GM12865 (cell line): Measurements from ENCODE around the gene SEC62.

Experiments
- DNase-seq: peaks from one replicate; pipeline ENCODE4 v3.0.0; 2010; ENCODE audit warnings: low read depth
- H3K4me3 ChIP-seq: 2 replicates; pipeline ENCODE4 v1.5.1; 2011; ENCODE audit warnings: mild to moderate bottlenecking, low read depth, low read length, control low read depth
- TF ChIP-seq, protein P1 (sequence below): IDR thresholded peaks from 2 replicates; pipeline ENCODE4 v1.5.1; 2011; ENCODE audit warnings: low read length, control low read depth, low read depth, inconsistent platforms; ENCODE audit not compliant: insufficient read depth; ENCODE audit errors: missing control alignments

SEC62 gene, protein sequence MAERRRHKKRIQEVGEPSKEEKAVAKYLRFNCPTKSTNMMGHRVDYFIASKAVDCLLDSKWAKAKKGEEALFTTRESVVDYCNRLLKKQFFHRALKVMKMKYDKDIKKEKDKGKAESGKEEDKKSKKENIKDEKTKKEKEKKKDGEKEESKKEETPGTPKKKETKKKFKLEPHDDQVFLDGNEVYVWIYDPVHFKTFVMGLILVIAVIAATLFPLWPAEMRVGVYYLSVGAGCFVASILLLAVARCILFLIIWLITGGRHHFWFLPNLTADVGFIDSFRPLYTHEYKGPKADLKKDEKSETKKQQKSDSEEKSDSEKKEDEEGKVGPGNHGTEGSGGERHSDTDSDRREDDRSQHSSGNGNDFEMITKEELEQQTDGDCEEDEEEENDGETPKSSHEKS

DNA sequence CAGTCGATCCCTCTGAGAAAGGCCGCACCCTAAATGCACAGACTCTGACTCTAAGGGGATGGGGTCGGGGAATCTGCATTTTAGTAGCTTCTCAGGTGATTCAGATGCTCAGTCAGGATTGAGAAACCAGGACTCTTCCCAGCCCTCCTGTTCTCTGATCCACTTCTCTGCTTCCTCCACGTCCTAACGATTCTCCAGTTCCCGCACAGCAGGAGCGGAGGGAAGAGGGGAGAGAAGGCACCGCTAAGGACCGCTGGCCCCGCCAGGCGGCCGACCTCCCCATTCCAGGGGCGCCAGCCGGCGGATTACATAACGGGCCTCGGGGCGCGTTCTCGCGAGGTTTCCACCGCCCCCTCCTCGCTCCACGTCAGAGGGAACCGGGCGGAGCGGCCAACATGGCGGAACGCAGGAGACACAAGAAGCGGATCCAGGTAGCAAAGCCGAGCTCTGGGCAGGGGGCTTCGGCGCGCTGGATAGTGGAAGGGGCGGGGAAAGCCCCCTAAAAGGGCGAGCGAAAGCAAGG, at the start of gene SEC62:
TSS of gene SEC62 (plus strand) at position 380 of the 523 bp plus-strand sequence. CDS start at position 396, 16 bp downstream.
- TF ChIP-seq, protein P1, sequence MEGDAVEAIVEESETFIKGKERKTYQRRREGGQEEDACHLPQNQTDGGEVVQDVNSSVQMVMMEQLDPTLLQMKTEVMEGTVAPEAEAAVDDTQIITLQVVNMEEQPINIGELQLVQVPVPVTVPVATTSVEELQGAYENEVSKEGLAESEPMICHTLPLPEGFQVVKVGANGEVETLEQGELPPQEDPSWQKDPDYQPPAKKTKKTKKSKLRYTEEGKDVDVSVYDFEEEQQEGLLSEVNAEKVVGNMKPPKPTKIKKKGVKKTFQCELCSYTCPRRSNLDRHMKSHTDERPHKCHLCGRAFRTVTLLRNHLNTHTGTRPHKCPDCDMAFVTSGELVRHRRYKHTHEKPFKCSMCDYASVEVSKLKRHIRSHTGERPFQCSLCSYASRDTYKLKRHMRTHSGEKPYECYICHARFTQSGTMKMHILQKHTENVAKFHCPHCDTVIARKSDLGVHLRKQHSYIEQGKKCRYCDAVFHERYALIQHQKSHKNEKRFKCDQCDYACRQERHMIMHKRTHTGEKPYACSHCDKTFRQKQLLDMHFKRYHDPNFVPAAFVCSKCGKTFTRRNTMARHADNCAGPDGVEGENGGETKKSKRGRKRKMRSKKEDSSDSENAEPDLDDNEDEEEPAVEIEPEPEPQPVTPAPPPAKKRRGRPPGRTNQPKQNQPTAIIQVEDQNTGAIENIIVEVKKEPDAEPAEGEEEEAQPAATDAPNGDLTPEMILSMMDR, result peak; percentile 55
- DNase-seq, result peak; percentile 97
- peak within 1 kb of the TSS; percentile 90 for H3K4me3 ChIP-seq

DNA sequence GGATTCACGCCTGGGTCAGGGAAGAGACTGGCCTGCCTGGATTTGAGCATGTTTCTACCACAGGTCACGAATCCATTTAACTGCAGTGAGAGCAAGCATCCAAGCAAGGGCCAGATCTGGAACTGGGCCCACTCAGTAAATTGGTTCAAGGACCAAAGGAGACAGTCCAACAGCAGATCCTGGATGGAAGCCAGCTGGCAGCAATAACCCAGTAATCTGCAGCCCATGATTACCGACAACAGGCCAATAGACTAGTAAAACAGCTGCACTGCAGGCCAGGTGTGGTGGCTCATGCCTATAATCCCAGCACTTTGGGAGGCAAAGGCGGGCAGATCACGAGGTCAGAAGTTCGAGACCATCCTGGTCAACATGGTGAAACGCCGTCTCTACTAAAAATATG, 43.4 kb upstream of the SEC62 start:
- TF ChIP-seq, protein P1, result no peak
- no peak overlapping the region for H3K4me3 ChIP-seq
- no peak for DNase-seq

DNA sequence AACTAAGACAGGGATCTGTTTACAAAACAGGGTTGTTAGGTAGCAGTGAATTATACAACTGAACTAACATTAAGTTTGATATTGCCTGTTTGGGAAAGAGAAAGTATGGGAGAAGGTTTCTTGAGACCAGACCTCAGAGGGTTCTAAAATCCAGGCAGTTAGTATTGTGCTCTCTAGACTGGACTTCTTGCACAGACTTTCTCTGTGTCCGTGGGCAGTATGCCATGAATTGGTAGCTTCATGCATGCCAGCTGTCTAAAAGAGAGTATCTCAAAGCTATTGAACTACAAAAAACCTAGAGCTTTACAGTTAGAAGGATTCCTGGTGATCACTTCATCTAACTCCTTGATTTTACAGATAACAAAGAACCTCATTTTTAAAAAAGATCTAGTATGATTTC, 42.8 kb upstream of the SEC62 start:
- no peak overlapping the region for H3K4me3 ChIP-seq
- DNase-seq, result no peak
- TF ChIP-seq, protein P1, result no peak

DNA sequence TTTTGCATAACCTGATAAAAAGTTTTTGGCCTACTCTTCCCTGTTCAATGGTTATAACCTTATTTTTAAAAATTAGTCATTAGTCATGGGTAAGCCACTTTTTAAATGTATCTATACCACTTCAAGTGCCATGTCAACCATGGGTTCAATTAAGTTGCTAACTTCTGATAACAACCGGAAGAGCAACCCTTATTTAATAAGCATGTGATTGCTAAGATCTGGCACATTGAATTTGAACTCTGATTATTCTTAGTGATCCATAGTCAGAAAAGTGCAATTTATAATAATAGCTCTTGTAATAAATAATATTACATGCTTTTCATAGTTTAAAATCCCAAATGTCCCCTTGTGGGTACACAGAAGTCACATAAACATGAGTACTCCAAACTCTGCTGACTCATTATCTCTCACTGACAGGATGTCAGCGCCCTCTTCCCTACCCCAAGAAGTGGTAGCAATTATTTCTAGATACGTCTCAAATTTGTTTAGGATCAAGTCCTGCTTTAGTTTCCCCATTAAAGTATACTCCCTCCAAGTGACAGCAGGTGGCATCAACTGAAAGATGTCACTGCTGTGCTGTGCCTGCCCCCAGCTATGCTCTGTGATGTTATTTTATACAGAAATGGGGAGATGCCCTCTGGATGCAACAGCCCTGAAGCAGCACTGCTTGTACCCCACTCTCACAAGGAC, 36.6 kb upstream of the SEC62 start:
- TF ChIP-seq, protein P1, result peak; percentile 18
- peak; percentile 72 for DNase-seq
- no peak overlapping the region for H3K4me3 ChIP-seq

DNA sequence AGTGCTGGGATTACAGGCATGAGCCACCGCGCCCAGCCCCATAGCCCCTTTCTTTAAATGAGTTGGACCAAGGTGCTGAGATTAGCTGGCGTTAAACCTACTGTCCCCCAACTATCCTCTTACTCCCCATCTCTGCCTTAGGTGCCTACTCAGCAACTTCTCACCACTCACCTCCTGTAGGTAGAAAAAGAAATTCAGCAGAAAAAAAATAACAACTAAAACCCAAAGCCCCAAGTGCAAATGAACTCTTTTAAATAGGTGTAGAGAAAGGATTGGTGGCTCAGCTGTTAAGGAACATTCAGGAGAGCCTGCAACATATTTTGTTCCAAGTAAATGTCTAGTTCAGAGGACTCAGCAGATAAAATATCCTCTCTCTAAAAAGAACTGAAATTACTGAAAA, 35.8 kb upstream of the SEC62 start:
- no peak overlapping the region for H3K4me3 ChIP-seq
- no peak for DNase-seq
- TF ChIP-seq, protein P1, result no peak

DNA sequence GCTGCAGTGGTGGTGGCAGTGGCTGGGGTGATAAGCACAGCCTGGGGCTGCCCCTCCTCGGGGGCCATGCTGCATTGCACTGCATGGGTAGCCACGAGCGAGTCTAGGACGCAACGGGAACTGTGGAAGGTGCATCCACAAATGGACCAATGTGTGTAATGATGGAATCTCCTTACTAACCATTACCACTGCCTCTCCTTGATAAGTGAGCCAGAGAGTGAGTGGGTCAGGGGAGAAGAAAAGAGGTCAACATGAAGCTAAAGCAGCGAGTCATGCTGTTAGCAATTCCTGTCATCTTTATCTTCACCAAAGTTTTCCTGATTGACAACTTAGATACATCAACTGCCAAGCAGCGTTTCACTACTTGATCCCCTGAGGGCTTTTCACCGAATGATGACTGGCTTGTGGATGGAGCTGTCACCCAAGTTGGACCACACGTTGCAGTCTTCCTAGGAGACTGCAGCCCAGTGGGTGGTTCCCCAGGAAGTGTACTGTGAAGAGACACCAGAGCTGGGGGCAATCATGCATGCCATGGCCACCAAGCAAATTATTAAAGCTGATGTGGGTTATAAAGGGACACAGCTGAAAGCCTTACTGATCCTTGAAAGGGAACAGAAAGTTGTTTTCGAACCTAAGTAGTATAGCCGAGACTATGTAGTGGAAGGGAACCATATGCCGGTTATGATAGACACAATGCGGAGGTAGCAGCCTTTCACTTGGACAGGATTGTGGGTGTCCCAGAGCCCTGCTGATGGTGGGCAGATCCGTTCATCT, 34.7 kb upstream of the SEC62 start:
- peak; percentile 92 for DNase-seq
- TF ChIP-seq, protein P1, result no peak
- peak overlapping the region; percentile 35 for H3K4me3 ChIP-seq
